ENCODE measurements around the gene HMGCS2. TPM values are rescaled to one million over a fixed set of nuclear protein-coding genes. Genes with fewer than 3 reads are reported as not detected.
A peak's percentile ranks its signal among the peaks of the same experiment; 100 is the strongest.

Gene HMGCS2
- polyA plus RNA-seq, 1 of the 3 experiments (the other 2 are of a cell fraction): not detected

DNA sequence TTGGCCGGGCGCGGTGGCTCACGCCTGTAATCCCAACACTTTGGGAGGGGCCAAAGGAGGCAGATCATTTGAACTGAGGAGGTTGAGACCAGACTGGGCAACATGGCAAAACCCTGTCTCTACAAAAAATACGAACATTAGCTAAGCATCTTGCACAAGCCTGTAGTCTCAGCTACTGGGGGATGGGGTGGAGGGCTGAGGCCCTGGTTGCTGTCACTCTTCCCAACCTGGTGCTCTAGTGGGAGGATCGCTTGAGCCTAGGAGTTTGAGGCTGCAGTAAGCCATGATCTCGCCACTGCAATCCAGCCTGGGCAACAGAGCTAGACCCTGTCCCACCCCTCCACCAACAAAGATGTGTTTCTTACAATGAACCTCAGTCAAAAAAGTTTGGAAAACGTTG is 54.1 kb downstream of the HMGCS2 start:
- peaks cover 35% of the 10 kb centered on the region for H3K79me2 ChIP-seq (ENCODE audit: insufficient read depth)
- peaks cover 5% of the 10 kb centered on the region; the same call in 1 of the 2 replicates for H3K27me3 ChIP-seq (ENCODE audit: insufficient read depth)

DNA sequence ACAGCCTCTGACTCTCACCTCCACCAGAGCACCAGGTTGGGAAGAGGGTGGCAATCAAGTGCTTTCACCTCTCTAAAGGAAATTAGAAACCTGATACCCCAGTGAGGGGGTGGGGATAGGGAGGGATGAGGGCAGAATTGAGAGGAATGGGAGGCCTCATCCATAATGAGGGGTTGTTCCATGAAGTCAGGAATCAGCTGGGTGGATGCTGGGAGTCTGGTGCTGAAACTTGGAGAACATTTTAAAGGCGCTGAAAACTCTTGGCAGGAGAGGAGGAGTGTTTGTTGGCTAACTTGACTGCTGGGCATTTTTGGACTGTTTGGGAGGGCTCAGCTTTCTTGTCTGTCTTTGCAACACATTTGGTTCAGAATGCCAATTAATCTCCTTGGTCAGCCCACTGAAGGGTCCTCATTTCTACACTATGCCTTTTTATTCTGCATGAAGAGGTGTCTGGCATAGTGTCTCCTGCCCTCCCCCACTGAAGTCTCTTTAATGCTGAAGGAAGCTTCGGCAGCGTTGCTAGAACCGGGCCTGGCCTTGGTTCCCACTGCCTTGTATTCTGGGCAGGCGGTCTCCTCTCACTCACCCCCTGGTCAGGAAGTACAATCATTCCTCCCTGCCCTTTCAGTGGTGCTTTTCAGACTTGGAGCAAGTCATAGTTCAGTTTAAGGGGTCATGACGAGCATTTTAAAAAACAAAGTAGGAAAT is 54.8 kb downstream of the HMGCS2 start:
- H3K27ac ChIP-seq (ENCODE audit: low read depth in 2 of 2, low read length in 1 of 2): no peak overlapping the region; a peak in 1 of 4 replicates
- H3K79me2 ChIP-seq (ENCODE audit: insufficient read depth): peaks cover 35% of the 10 kb centered on the region
- POLR2A ChIA-PET: interaction anchor here (1.2 kb wide), 2 partner anchors 13 to 65 kb away, joined by 3 to 5 read pairs; no protein-coding TSS in a partner anchor
- H3K4me3 ChIP-seq (ENCODE audit: low read depth in 2 of 2, low read length in 1 of 2): peak overlapping the region; percentile 93 to 99; a peak in 3 of 4 replicates
- TF ChIP-seq YY1 (IDR thresholded peaks at IDR 0.05; ENCODE audit: low read depth) (no peak), MXI1 (IDR thresholded peaks at IDR 0.05; ENCODE audit: low read depth, low read length) (no peak), JUND (IDR thresholded peaks at IDR 0.05) (no peak), RFX5 (IDR thresholded peaks at IDR 0.05; ENCODE audit: low read length) (no peak), NFIC (IDR thresholded peaks at IDR 0.05; ENCODE audit: borderline replicate concordance) (no peak), SIN3A (IDR thresholded peaks at IDR 0.05; ENCODE audit: borderline replicate concordance, low read depth, low read length) (no peak), POLR2AphosphoS5 (IDR thresholded peaks at IDR 0.05; ENCODE audit: low read depth, low read length) (no peak), EZH2phosphoT487 (IDR thresholded peaks at IDR 0.05; ENCODE audit: borderline replicate concordance, low read depth) (no peak)
- TF ChIP-seq, protein P1, sequence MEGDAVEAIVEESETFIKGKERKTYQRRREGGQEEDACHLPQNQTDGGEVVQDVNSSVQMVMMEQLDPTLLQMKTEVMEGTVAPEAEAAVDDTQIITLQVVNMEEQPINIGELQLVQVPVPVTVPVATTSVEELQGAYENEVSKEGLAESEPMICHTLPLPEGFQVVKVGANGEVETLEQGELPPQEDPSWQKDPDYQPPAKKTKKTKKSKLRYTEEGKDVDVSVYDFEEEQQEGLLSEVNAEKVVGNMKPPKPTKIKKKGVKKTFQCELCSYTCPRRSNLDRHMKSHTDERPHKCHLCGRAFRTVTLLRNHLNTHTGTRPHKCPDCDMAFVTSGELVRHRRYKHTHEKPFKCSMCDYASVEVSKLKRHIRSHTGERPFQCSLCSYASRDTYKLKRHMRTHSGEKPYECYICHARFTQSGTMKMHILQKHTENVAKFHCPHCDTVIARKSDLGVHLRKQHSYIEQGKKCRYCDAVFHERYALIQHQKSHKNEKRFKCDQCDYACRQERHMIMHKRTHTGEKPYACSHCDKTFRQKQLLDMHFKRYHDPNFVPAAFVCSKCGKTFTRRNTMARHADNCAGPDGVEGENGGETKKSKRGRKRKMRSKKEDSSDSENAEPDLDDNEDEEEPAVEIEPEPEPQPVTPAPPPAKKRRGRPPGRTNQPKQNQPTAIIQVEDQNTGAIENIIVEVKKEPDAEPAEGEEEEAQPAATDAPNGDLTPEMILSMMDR (IDR thresholded peaks at IDR 0.05): no peak
- TF ChIP-seq, protein P2, sequence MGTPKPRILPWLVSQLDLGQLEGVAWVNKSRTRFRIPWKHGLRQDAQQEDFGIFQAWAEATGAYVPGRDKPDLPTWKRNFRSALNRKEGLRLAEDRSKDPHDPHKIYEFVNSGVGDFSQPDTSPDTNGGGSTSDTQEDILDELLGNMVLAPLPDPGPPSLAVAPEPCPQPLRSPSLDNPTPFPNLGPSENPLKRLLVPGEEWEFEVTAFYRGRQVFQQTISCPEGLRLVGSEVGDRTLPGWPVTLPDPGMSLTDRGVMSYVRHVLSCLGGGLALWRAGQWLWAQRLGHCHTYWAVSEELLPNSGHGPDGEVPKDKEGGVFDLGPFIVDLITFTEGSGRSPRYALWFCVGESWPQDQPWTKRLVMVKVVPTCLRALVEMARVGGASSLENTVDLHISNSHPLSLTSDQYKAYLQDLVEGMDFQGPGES (IDR thresholded peaks at IDR 0.05; ENCODE audit: low read depth, low read length): no peak
- TF ChIP-seq, protein P3, sequence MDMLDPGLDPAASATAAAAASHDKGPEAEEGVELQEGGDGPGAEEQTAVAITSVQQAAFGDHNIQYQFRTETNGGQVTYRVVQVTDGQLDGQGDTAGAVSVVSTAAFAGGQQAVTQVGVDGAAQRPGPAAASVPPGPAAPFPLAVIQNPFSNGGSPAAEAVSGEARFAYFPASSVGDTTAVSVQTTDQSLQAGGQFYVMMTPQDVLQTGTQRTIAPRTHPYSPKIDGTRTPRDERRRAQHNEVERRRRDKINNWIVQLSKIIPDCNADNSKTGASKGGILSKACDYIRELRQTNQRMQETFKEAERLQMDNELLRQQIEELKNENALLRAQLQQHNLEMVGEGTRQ (IDR thresholded peaks at IDR 0.05; ENCODE audit: borderline replicate concordance, low read depth, low read length): no peak
- H3K4me1 ChIP-seq (ENCODE audit: control insufficient read depth in 1 of 2, insufficient read depth in 2 of 2, low read depth in 1 of 2, low read length in 1 of 2): peaks cover 17 to 21% of the 10 kb centered on the region in 2 experiments; a peak in 1 of 4 replicates
- WGBS (ENCODE audit: low lambda C conversion rate): 97% methylated on average over 6 of the region's 6 CpGs
- peak overlapping the region; percentile 91 for H3K4me2 ChIP-seq
- CTCF ChIA-PET: interaction anchor here (1.0 to 2.9 kb wide), 4 partner anchors 30 to 95 kb away, joined by 3 to 8 read pairs (median 3); no protein-coding TSS in a partner anchor
- DNase-seq: no peak
- peaks cover 9% of the 10 kb centered on the region; the same call in 1 of the 2 replicates for H4K20me1 ChIP-seq (ENCODE audit: insufficient read depth)
- no peaks in the 10 kb centered on the region for H3K9me3 ChIP-seq
- peaks cover 3% of the 10 kb centered on the region for H3F3A ChIP-seq (replicated peaks; ENCODE audit: insufficient read depth)
- peaks cover 7% of the 10 kb centered on the region for H3K27me3 ChIP-seq (ENCODE audit: insufficient read depth)
- no peak overlapping the region for H2AFZ ChIP-seq (ENCODE audit: low read depth)
- no peaks in the 10 kb centered on the region for H3K9me2 ChIP-seq
- no peaks in the 10 kb centered on the region for H3K36me3 ChIP-seq (replicated peaks in 1 of 2; ENCODE audit: control insufficient read depth in 1 of 2, insufficient read depth in 2 of 2, low read length in 1 of 2)
- H3K9ac ChIP-seq: peak overlapping the region; percentile 83; the same call in 1 of the 2 replicates

More for the DNA sequence above, 54.1 kb downstream of the HMGCS2 start:
- Histone ChIP-seq H3K27ac (ENCODE audit: low read depth in 2 of 2, low read length in 1 of 2) (no peak overlapping the region), H2AFZ (ENCODE audit: low read depth) (no peak overlapping the region), H3K4me3 (ENCODE audit: low read depth in 2 of 2, low read length in 1 of 2) (no peak overlapping the region), H3K9me3 (no peaks in the 10 kb centered on the region), H3F3A (replicated peaks; ENCODE audit: insufficient read depth) (peaks cover 3% of the 10 kb centered on the region), H3K9me2 (no peaks in the 10 kb centered on the region), H3K36me3 (replicated peaks in 1 of 2; ENCODE audit: control insufficient read depth in 1 of 2, insufficient read depth in 2 of 2, low read length in 1 of 2) (no peaks in the 10 kb centered on the region), H3K9ac (no peak overlapping the region), H3K4me1 (ENCODE audit: control insufficient read depth in 1 of 2, insufficient read depth in 2 of 2, low read depth in 1 of 2, low read length in 1 of 2) (peaks cover 17 to 21% of the 10 kb centered on the region in 2 experiments; a peak in 1 of 4 replicates), H4K20me1 (ENCODE audit: insufficient read depth) (peaks cover 9% of the 10 kb centered on the region; the same call in 1 of the 2 replicates), H3K4me2 (no peak overlapping the region)
- ChIA-PET CTCF (interaction anchor here (1.0 to 2.9 kb wide), 2 partner anchors 39 to 67 kb away, joined by 3 to 8 read pairs; no protein-coding TSS in a partner anchor), POLR2A (interaction anchor here (1.2 kb wide), 1 partner anchor 66 kb away, joined by 3 read pairs; no protein-coding TSS in a partner anchor)
- no peak for DNase-seq
- 91% methylated on average over 7 of the region's 8 CpGs for WGBS (ENCODE audit: low lambda C conversion rate)
- TF ChIP-seq, protein P4, sequence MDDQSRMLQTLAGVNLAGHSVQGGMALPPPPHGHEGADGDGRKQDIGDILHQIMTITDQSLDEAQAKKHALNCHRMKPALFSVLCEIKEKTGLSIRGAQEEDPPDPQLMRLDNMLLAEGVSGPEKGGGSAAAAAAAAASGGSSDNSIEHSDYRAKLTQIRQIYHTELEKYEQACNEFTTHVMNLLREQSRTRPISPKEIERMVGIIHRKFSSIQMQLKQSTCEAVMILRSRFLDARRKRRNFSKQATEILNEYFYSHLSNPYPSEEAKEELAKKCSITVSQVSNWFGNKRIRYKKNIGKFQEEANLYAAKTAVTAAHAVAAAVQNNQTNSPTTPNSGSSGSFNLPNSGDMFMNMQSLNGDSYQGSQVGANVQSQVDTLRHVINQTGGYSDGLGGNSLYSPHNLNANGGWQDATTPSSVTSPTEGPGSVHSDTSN (IDR thresholded peaks at IDR 0.05): no peak
- no peak for TF ChIP-seq TCF12 (IDR thresholded peaks at IDR 0.05)
- no peak for TF ChIP-seq TEAD4 (IDR thresholded peaks at IDR 0.05; ENCODE audit: borderline replicate concordance, insufficient read depth)
- no peak for TF ChIP-seq RXRA (IDR thresholded peaks at IDR 0.05; ENCODE audit: borderline replicate concordance, low read depth)
- no peak for TF ChIP-seq FOXM1 (IDR thresholded peaks at IDR 0.05; ENCODE audit: low read depth)

Measured in SK-N-SH (cell line).